Renal cortex interstitium (tissue), 11 donors: ENCODE results near the gene MMD2. TPM values are rescaled to one million over a fixed set of nuclear protein-coding genes. Genes with fewer than 3 reads are reported as not detected.

Source experiments
- DNase-seq, 11 donors: peaks; one replicate each; pipeline ENCODE4 v3.0.0-alpha.2; 2013; ENCODE audit warnings: low read depth in 9 of 11, low spot score in 4 of 11; ENCODE audit errors: extremely low read depth in 1 of 11
- polyA plus RNA-seq, 3 donors: library from polyadenylated mRNA; unstranded; fragments of 120-200 nt; gene quantifications; one replicate each; pipeline ENCODE4 v1.2.1, GENCODE V29; 2013; ENCODE audit not compliant: insufficient read length in 3 of 3

The MMD2 gene
- polyA plus RNA-seq, 3 donors: 0.07 TPM; not detected in 2

GRCh38 chr7:4962872-4963775 lies 4.1 kb upstream of the MMD2 start:
- DNase-seq: no peak

- no peak for DNase-seq
Measured at GRCh38 chr7:4960363-4960762, 1.4 kb upstream of the MMD2 start.

GRCh38 chr7:4959893-4960292 lies 906 bp upstream of the MMD2 start:
- DNase-seq: no peak

GRCh38 chr7:4959306-4959705 lies 319 bp upstream of the MMD2 start:
- DNase-seq: no peak

GRCh38 chr7:4957847-4958476 lies 1.0 kb downstream of the MMD2 start:
- no peak for DNase-seq

GRCh38 chr7:4951903-4952636 lies 6.9 kb downstream of the MMD2 start:
- DNase-seq: peak in 3 of 11 donors; percentile 8 to 31 (median 19)

- DNase-seq: no peak
Measured at GRCh38 chr7:4951304-4951703, 7.7 kb downstream of the MMD2 start.

GRCh38 chr7:4948402-4948801 lies 10.6 kb downstream of the MMD2 start:
- DNase-seq: no peak

GRCh38 chr7:4945949-4946348 lies 13.0 kb downstream of the MMD2 start:
- DNase-seq: no peak

GRCh38 chr7:4944939-4945338 lies 14.0 kb downstream of the MMD2 start:
- DNase-seq: no peak

GRCh38 chr7:4943297-4943696 lies 15.7 kb downstream of the MMD2 start:
- DNase-seq: no peak

GRCh38 chr7:4939971-4940728 lies 18.8 kb downstream of the MMD2 start:
- DNase-seq: no peak

- DNase-seq: no peak
Measured at GRCh38 chr7:4937411-4937810, 21.6 kb downstream of the MMD2 start.

- DNase-seq: no peak
Measured at GRCh38 chr7:4934419-4935025, 24.5 kb downstream of the MMD2 start.

- peak in 8 of 11 donors; percentile 10 to 40 (median 24) for DNase-seq
Measured at GRCh38 chr7:4931943-4932342, 27.0 kb downstream of the MMD2 start.

GRCh38 chr7:4929005-4929404 lies 30.0 kb downstream of the MMD2 start:
- no peak for DNase-seq

- no peak for DNase-seq
Measured at GRCh38 chr7:4928445-4928844, 30.5 kb downstream of the MMD2 start.

GRCh38 chr7:4919969-4920766 lies 38.8 kb downstream of the MMD2 start:
- DNase-seq: no peak
